Measurements from ENCODE around the gene CCDC171.

Gene CCDC171

DNA sequence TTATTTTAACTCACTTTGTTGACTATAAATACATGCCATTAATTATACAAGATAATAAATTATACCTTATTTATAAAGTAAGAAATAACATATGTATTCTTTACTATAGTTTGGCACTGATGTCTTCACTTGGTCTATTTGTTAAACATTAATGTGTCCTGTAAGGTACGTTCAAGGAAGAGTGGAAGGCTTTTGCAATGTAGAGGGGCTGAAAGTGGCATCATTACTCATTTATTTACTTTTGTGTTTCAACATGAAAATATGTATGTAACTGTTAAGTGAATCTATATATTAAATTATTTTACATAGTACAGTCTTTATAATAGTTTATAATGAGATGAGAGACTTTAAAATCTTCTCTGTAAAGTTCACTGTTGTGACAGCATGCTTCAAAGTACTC lies 348.7 kb downstream of the CCDC171 start:
- DNase-seq, result no peak

DNA sequence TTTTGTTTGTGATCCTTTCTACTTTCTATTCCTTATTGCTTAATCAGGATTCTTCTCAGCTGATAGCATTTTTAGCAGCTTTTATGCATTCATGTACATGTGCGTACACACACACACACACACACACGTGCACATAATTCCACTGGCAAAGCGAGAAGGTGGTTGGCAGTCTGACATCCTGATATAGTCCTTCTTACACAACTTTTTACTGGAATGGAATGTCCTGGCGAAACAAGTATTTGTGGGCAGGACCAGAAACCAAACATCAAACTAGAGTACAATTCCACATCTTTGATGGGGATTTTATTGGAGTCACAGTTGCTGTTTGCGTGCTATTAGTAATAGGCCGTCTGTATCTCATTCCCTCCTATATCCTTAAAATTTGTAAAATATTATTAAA lies 356.5 kb downstream of the CCDC171 start:
- DNase-seq, result no peak

- no peak for DNase-seq
These were observed 362.9 kb downstream of the CCDC171 start for GRCh38 chr9:15915711-15916110.

DNA sequence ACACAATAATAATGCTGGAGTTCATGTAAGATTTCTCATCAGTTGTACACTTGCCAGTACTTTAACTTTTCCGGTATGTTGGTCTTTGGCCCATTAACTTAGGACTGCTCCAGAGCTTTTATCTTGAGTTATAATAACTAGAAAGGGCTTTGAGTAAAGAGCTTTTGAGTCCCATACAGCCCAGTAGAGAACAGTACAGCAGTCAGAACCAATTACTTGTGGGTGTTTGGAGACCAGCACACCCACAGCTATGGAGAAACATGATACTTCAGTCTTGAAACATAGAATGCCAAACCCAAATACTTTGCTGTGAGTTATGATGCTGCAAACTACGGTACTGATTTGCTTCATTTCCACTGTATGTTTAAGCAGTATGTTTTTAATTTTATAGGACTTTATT lies 374.3 kb downstream of the CCDC171 start:
- no peak for DNase-seq

DNA sequence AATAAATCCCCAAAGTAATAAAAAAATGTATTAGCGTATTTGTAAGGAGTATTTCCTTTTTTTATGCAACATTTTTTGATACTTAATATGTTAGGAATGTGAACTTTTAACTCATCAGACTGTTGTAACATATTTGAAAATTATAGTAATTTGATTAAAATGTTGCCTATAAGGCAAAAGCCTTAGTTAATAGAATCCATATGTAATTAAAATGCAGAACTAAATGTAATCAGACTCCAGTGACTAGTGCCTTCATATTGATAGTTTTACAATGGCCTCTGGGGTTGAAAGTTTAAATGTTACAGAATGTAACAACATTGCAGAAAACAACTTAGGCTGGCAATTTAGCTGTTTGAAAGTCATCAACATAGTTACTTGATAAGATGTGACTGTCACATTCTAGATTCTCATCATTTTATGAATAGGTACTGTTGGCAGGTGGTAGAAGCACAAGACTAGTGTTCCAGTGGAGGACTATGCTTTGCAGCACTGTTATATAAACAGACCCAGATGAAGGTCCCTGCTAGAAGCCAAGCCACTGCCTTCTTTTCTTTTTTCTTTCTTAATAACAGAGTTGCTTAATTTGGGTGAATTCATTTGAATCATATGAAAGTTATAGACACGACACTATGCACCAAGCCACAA lies 382.9 kb downstream of the CCDC171 start:
- no peak for DNase-seq

DNA sequence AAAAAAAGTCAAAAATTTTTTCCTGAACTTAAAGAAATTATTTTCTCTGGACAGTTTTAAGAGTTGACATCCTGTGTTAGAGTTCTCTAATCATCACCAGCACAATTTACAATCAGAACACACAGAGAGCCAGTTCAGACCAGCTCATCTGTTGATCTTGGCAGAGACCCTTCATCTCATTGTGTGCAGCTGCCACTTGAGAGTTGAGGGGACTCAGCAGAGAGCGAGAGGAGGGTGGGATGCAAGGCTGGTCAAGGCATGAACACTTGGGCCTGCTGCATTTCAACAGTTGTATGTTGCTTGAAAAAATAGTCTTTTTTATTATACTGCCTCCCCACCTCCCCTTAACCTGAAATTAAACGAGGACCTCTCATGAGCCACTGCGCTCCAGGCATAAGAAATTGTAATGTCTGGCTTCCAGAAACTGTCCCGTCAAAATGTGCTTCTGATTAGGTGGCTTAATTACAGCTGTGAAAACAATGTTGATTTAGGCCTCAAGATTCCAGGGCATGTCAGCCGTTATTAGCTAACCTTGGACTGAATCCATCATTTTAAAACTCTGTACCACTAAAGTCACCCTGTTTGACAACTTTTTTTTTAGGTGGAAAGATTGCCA lies 383.6 kb downstream of the CCDC171 start:
- no peak for DNase-seq

DNA sequence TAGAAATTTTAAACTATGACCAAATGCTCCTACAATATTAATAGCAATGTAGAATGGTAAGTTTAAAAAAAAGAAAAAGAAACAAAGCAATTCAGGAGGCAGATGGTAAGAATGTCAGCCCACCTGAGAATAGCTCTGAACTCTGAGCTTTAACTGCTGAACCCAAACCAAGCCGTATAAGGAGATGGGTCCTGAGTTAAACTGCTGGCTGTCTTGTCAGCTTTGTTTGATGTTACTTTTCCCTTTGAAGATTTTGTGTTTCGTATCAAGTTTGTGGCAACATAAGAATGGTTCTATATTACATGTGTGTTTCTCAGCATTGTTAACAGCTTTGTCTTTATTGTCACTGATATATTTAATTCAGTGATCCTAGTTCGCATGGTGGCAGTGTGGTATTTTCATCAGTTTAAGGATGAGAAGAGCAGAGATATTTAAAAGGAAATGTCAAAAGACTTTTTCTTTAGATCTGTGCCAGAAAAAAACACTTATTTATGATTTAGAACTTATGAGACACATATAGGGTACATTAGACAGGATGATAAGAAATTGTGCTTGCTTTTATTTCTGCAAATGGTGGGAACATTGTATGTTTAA lies 390.1 kb downstream of the CCDC171 start:
- no peak for DNase-seq

DNA sequence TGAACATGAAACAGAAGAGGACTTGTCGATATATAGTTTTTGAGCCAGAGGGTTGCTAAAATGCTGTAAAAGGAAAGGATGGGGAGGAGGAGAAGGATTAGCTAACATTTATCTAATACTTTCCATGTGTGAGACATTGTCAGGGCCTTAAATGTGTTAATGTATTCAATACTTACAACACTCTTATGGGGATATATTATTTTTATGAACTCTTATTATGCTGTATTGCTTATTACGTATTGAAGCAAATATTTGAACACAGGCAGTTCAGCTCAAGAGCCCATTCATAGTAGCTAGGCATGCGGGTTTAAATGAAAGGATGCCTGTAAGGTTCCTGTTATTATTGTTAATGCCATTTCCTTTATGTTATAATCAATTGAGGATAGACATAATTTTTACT lies 391.5 kb downstream of the CCDC171 start:
- DNase-seq, result no peak

DNA sequence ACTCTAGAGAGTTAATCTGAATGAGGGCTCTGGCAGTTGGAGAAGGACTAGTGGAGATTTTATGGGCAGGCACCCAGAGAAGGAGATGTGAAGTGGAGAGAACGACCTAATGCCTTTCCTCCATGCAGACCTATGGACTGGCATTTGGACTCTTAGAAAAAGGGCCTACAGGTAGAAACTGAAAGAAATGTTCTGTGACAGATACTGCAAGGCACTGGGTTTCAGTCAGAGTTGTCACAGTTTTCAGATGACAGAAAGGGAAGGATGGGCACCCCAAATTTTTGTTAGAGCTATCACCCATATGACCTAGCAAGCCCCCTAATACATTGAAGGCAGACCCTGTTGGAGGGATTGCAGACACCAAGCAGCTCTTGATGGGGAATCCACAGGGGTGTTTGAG lies 406.8 kb downstream of the CCDC171 start:
- no peak for DNase-seq

GRCh38 chr9:15961217-15961616 lies 408.4 kb downstream of the CCDC171 start:
- DNase-seq, result no peak

DNA sequence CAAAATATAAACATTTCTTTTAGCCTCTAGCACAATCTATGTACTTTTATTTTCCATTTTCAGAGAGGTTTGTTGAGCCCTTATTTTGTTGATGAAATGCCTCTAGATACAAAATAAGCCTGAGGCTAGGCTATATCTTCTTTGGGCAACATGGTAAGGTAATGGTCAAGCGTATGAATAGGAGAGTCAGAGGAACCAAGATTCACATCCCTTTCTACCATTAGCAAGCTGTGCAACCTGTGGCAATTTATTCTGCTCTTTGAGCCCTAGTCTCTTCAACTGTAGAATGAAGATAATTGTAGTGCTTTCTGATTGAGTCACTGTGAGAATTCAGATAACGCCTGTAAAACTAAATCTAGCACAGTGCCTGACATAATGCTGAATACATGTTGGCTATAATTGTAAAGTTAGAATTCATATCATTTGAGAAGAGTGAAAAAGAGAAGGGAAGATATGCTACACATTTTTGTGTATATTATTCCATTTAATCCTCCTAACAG lies 412.5 kb downstream of the CCDC171 start:
- DNase-seq, result no peak

DNA sequence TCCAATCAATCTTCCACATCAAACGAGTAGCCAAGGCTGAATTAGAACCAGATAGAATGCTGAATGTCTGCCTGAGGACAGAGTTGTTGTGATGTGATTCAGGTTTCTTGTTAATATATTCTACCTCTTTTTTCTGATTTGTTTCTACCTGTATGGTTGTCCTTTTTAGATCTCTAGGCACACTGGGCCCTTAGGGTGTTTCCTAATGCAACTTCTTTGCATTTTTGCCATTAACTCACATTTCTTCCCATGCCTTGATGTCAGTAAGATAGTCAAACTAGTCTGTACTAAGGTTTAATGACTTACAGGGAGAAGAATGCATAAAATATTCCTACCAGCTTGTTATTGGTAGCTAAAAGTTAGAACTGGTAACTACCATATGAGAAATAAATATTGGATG lies 413.6 kb downstream of the CCDC171 start:
- no peak for DNase-seq

DNA sequence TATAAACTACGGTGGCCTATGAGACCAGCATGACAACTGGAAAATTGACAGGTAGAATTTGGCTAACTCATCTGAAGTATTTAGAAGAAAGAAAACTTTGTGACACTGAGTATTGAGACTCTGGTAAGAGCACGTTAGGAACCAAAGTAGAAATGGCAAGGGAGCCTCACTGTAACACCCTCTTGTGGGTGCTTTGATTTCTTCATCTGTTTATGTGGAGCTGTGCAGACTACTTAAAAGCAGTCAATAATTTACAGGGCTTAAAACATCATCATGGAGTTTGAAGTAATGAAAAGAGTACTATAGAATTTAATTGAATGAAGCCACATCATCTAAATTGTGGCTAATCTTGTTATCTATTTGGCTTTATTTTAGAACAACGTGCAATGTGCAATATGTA lies 414.2 kb downstream of the CCDC171 start:
- DNase-seq, result no peak

DNA sequence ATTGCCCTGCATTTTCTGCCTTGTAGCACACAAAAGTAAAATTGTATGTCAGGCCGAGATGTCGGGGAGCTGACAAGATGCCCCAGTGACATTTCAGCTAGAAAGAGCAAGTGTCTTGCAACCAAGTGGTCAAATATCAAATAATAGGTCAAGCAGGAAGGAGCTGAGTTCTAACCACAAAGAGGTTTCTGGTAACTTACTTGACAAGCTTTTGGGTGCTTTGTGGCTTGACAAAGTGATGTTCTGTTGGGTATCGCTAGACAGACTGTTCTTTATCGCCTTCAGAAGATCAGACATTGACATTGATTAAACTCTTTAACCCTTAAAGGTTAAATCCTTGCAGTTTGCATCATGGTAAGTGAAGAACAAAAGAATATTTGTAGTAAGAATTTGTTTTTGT lies 419.9 kb downstream of the CCDC171 start:
- no peak for DNase-seq

- no peak for DNase-seq
These were observed 422.4 kb downstream of the CCDC171 start for GRCh38 chr9:15975101-15975778.

- no peak for DNase-seq
These were observed 424.6 kb downstream of the CCDC171 start for GRCh38 chr9:15977438-15977837.

DNA sequence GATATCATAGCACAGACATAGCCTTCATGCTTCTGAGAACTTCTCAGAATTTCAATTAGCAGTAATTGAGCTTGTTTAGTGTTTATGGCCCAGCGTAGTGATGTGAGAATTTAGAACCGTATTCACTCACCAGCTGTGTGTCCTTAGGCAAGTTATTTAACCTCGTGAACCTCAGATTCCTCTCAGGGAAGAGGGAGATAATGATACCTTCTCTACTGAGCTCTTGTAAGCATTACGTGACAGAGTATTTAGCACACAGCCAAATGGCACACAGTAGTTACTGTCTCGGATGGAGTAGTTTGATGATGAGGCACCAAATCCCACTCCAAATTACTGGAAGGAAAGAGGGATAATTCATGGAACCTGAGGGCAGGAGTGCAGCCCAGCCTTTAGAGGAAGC lies 429.3 kb downstream of the CCDC171 start:
- no peak for DNase-seq

- DNase-seq, result no peak
These were observed 446.8 kb downstream of the CCDC171 start for GRCh38 chr9:15999422-16000339.

DNA sequence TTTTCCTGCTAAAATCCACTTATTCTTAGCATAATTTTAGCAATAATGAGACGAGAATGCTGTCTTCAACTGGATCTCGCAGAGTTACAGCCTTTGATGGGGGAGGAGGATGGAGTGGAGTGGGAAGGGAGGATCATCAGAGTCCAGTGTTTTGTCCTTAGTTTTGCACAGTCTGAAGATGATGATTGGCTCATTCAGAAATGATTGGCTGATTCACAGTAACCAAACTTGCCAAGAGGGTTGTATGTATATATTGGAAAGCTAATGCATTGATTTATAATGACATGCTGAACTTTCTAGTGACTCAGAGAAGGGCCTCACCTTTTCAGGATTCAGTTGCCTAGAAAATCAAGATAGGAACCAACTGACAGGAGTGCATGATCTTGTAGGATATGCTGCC lies 448.0 kb downstream of the CCDC171 start:
- no peak for DNase-seq

GRCh38 chr9:16001856-16002255 lies 449.0 kb downstream of the CCDC171 start:
- DNase-seq, result no peak

GRCh38 chr9:16002816-16003215 lies 450.0 kb downstream of the CCDC171 start:
- no peak for DNase-seq

DNA sequence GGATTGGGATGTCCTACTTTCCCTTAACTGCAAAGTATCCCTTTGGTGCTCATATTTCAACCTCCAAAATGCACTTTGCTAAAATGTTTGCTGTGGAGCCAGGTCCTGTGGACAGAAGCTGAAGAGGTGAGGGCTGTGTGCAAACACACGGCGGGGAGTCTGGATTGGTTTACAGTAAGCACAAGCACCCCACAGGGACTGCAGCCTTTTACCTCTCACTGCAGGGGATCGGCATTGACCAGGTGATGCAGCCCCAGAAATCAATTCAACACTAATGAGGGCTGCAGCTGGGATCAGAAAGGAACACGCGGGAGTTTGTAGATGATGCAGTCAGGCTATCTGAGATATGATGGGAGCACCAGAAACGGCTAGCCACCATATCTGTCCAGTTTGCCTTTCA lies 450.9 kb downstream of the CCDC171 start:
- DNase-seq, result no peak

GRCh38 chr9:16004613-16005012 lies 451.8 kb downstream of the CCDC171 start:
- no peak for DNase-seq

All from GDM1 (cell line).